GM21367 (cell line): Measurements from ENCODE around the gene SEMA6D.

Experiments
- ATAC-seq: cut with Tn5 transposase; IDR thresholded peaks from one replicate; pipeline ENCODE4 v1.9.1; 2021; ENCODE audit not compliant: unreplicated experiment

The SEMA6D gene

DNA sequence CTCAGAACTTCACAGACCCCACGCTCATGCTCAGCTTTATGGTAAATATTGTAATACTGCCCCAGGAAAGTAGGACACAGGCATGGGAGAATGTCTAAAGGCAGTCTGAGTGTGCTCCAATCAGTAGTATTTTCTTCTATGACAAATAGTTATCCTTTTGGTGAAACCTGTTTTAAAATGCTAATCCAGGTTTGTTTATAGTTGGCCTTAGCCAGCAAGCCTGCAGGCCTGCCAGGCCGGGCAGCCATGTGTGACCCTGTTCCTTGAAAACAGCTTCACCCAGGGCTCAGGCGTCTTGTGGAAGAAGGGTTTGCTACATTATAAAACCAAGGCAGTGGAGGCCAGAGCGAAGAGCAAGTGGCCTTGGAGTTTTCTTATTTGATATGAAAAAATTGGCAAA is 104.7 kb downstream of the SEMA6D start:
- ATAC-seq = no peak
